Gastrocnemius medialis (tissue), 4 donors: ENCODE results near the gene IL4R. TPM values are rescaled to one million over a fixed set of nuclear protein-coding genes. Genes with fewer than 3 reads are reported as not detected.

Experiments
- ATAC-seq, 2 donors: fragments of 150-250 bp; one replicate each; pipeline ENCODE4 v1.9.1; 2016
- DNase-seq, 2 donors: peaks; one replicate each; pipeline ENCODE4 v3.0.0-alpha.2; 2019
- H3K27ac ChIP-seq, 4 donors: fragments of 200-600 bp; sonication (generic); 1 replicate in 1 of 4; 2 replicates in 3 of 4; pipeline ENCODE4 v1.5.1; 2016 to 2018; ENCODE audit warnings: mild to moderate bottlenecking in 2 of 4, moderate library complexity in 1 of 4
- H3K27me3 ChIP-seq, 3 donors: fragments of 200-600 bp; sonication (generic) in 2 of 3; 1 replicate in 1 of 3; 2 replicates in 2 of 3; pipeline versions ENCODE4 v1.5.1 to v1.6.0; 2016 to 2019; ENCODE audit warnings: mild to moderate bottlenecking in 1 of 3, moderate library complexity in 1 of 3
- H3K36me3 ChIP-seq, 2 donors: fragments of 200-600 bp; sonication (generic) in 1 of 2; one replicate each; pipeline ENCODE4 v1.5.1; 2017 to 2018
- H3K4me1 ChIP-seq, 2 donors: fragments of 200-600 bp; sonication (generic) in 1 of 2; one replicate each; pipeline ENCODE4 v1.5.1; 2016 to 2017; ENCODE audit warnings: mild to moderate bottlenecking in 2 of 2
- H3K4me3 ChIP-seq, 4 donors: fragments of 200-600 bp; sonication (generic) in 3 of 4; 1 replicate in 1 of 4; 2 replicates in 3 of 4; pipeline ENCODE4 v1.5.1; 2016 to 2019; ENCODE audit warnings: mild to moderate bottlenecking in 2 of 4
- H3K9me3 ChIP-seq, 3 donors: fragments of 200-600 bp; sonication (generic) in 2 of 3; 1 replicate in 1 of 3; 2 replicates in 2 of 3; pipeline ENCODE4 v1.5.1; 2016 to 2019
- CTCF ChIP-seq, 5 experiments: fragments of 450-650 bp in 3 of 5; fragments of 200-600 bp in 2 of 5; sonication (generic) in 2 of 5; IDR thresholded peaks in 4 of 5; conservative IDR thresholded peaks in 1 of 5; 1 replicate in 4 of 5; 2 replicates in 1 of 5; pipeline ENCODE4 v1.5.1; 2016 to 2019; ENCODE audit warnings: antibody characterized with exemption in 5 of 5, mild to moderate bottlenecking in 3 of 5, moderate library complexity in 3 of 5
- POLR2A ChIP-seq, 2 donors: fragments of 450-650 bp; IDR thresholded peaks; one replicate each; pipeline ENCODE4 v1.6.1; 2017; ENCODE audit warnings: antibody characterized with exemption in 2 of 2, mild to moderate bottlenecking in 2 of 2, moderate library complexity in 2 of 2
- in situ Hi-C, 4 donors: fragments of 200-750 bp; cut with MboI; loops; one replicate each; pipeline versions ENCODE4 v1.15.0 to v1.8.0; 2017; ENCODE audit warnings: low sequenced_read_pairs in 4 of 4
- intact Hi-C: fragments of 100-400 bp; cut with DNase I; formaldehyde crosslinking; loops from one replicate; pipeline ENCODE4 v1.15.1; 2023; ENCODE audit warnings: low total_unique reads
- total RNA-seq, 4 donors: library from RNA; depleted of rRNA; stranded (reverse); fragments of >200 nt; gene quantifications; one replicate each; pipeline versions ENCODE4 v1.1.0 to v1.2.3, GENCODE V29; 2016

Gene IL4R
- total RNA-seq, 4 donors from 2014 or later = 4.5 to 7.4 (median 6.5) TPM

- DNase-seq = no peak
- no peak overlapping the region for H3K4me3 ChIP-seq
- intact Hi-C loops = no loop called here
- TF ChIP-seq POLR2A (IDR thresholded peaks at IDR 0.05) = no peak
- TF ChIP-seq CTCF (IDR thresholded peaks at IDR 0.05 in 4 of 5, conservative IDR thresholded peaks at IDR 0.05 in 1 of 5) = no peak
- no peak for ATAC-seq
- no peaks in the 10 kb centered on the region for H3K27me3 ChIP-seq
- no peaks in the 10 kb centered on the region for H3K4me1 ChIP-seq
- H3K9me3 ChIP-seq = no peaks in the 10 kb centered on the region
- H3K27ac ChIP-seq = no peak overlapping the region
- in situ Hi-C loops = loop anchor here in 2 of 4 donors (10.0 kb wide), 2 partner anchors 203 to 213 kb away; no protein-coding TSS in a partner anchor
- H3K36me3 ChIP-seq = no peaks in the 10 kb centered on the region
These were observed 64.1 kb downstream of the IL4R start for GRCh38 chr16:27377666-27378485.

GRCh38 chr16:27378871-27379481, 65.2 kb downstream of the IL4R start:
- no peak for DNase-seq
- intact Hi-C loops = no loop called here
- Histone ChIP-seq H3K27ac (no peak overlapping the region), H3K4me1 (no peaks in the 10 kb centered on the region), H3K27me3 (no peaks in the 10 kb centered on the region), H3K36me3 (no peaks in the 10 kb centered on the region), H3K9me3 (no peaks in the 10 kb centered on the region), H3K4me3 (no peak overlapping the region)
- no peak for ATAC-seq
- TF ChIP-seq CTCF (IDR thresholded peaks at IDR 0.05 in 4 of 5, conservative IDR thresholded peaks at IDR 0.05 in 1 of 5) (no peak), POLR2A (IDR thresholded peaks at IDR 0.05) (no peak)
- in situ Hi-C loops = loop anchor here in 2 of 4 donors (10.0 kb wide), 2 partner anchors 204 to 214 kb away; no protein-coding TSS in a partner anchor

GRCh38 chr16:27379919-27380318, 66.1 kb downstream of the IL4R start:
- Histone ChIP-seq H3K9me3 (no peaks in the 10 kb centered on the region), H3K36me3 (no peaks in the 10 kb centered on the region), H3K27me3 (peaks cover 0 to 7% (median 0%) of the 10 kb centered on the region in 3 donors), H3K4me3 (no peak overlapping the region), H3K27ac (no peak overlapping the region), H3K4me1 (no peaks in the 10 kb centered on the region)
- TF ChIP-seq POLR2A (IDR thresholded peaks at IDR 0.05) = no peak
- no peak for TF ChIP-seq CTCF (IDR thresholded peaks at IDR 0.05 in 4 of 5, conservative IDR thresholded peaks at IDR 0.05 in 1 of 5)
- in situ Hi-C loops = loop anchor here in 2 of 4 donors (10.0 kb wide), 2 partner anchors 205 to 215 kb away; no protein-coding TSS in a partner anchor
- DNase-seq = no peak
- ATAC-seq = no peak
- intact Hi-C loops = no loop called here

- DNase-seq (no peak), ATAC-seq (no peak)
- intact Hi-C loops = no loop called here
- Histone ChIP-seq H3K27me3 (peaks cover 0 to 8% (median 0%) of the 10 kb centered on the region in 3 donors), H3K4me3 (no peak overlapping the region), H3K36me3 (no peaks in the 10 kb centered on the region), H3K4me1 (no peaks in the 10 kb centered on the region), H3K9me3 (no peaks in the 10 kb centered on the region), H3K27ac (no peak overlapping the region)
- in situ Hi-C loops = no loop called here
- no peak for TF ChIP-seq CTCF (IDR thresholded peaks at IDR 0.05 in 4 of 5, conservative IDR thresholded peaks at IDR 0.05 in 1 of 5)
- no peak for TF ChIP-seq POLR2A (IDR thresholded peaks at IDR 0.05)
These were observed 67.5 kb downstream of the IL4R start for GRCh38 chr16:27381236-27381635.
